ENCODE data around the gene PLD6.

PLD6 gene

GRCh38 chr17:17235212-17236174 is 29.4 kb upstream of the PLD6 start:
- H3K4me1 Mint-ChIP-seq (ENCODE audit: low read depth), result peaks cover 18% of the 10 kb centered on the region
- H3K27ac Mint-ChIP-seq, result peak overlapping the region; percentile 97
- peaks cover 9% of the 10 kb centered on the region for H3K36me3 Mint-ChIP-seq (ENCODE audit: low read depth)
- H3K4me3 Mint-ChIP-seq, result peak overlapping the region; percentile 97
- peaks cover 2% of the 10 kb centered on the region for H3K27me3 Mint-ChIP-seq (ENCODE audit: low read depth)
- no peaks in the 10 kb centered on the region for H3K9me3 Mint-ChIP-seq
- no peak for DNase-seq (ENCODE audit: low spot score)

- Mint-ChIP-seq H3K4me3 (no peak overlapping the region), H3K36me3 (ENCODE audit: low read depth) (peaks cover 21% of the 10 kb centered on the region), H3K27me3 (ENCODE audit: low read depth) (no peaks in the 10 kb centered on the region), H3K9me3 (no peaks in the 10 kb centered on the region), H3K4me1 (ENCODE audit: low read depth) (peaks cover 13% of the 10 kb centered on the region), H3K27ac (no peak overlapping the region)
- DNase-seq (ENCODE audit: low spot score), result no peak
Measured at GRCh38 chr17:17232303-17232621, 26.1 kb upstream of the PLD6 start.

DNA sequence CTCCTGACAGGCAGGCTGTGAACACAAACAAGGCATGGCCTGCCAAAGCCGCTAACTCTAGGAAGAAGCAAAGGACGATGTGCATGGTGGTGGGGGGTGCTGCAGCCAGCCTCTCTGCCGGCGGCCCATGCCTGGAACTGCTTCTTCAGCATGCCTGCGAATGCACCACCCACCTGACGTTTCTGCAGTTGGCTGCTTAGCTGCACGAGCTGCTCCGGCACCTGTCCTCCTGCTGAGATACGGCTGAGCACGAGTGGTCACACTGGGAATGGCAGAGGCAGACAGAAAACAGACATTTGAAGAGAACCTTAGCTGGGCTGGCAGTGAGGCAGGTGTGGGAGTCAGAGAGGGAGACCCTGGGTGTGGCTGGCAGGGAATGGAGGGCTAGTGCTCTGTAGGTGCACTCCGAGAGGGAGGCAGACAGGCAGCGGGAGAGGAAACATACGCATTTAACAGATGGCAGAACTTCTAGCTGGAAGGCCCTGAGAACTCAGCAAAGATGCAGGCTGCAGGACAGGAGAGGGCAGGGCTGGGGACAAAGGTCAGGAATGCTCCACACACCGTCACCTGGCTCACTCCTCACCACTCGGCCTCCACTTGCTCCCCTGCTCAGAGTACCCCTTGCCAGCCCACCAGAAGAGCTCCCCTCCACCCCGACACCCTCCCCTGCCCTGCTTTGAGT is 25.6 kb upstream of the PLD6 start:
- no peak for DNase-seq (ENCODE audit: low spot score)
- no peak overlapping the region for H3K4me3 Mint-ChIP-seq
- H3K27me3 Mint-ChIP-seq (ENCODE audit: low read depth), result no peaks in the 10 kb centered on the region
- no peak overlapping the region for H3K27ac Mint-ChIP-seq
- H3K36me3 Mint-ChIP-seq (ENCODE audit: low read depth), result peaks cover 24% of the 10 kb centered on the region
- H3K9me3 Mint-ChIP-seq, result no peaks in the 10 kb centered on the region
- peaks cover 13% of the 10 kb centered on the region for H3K4me1 Mint-ChIP-seq (ENCODE audit: low read depth)

DNA sequence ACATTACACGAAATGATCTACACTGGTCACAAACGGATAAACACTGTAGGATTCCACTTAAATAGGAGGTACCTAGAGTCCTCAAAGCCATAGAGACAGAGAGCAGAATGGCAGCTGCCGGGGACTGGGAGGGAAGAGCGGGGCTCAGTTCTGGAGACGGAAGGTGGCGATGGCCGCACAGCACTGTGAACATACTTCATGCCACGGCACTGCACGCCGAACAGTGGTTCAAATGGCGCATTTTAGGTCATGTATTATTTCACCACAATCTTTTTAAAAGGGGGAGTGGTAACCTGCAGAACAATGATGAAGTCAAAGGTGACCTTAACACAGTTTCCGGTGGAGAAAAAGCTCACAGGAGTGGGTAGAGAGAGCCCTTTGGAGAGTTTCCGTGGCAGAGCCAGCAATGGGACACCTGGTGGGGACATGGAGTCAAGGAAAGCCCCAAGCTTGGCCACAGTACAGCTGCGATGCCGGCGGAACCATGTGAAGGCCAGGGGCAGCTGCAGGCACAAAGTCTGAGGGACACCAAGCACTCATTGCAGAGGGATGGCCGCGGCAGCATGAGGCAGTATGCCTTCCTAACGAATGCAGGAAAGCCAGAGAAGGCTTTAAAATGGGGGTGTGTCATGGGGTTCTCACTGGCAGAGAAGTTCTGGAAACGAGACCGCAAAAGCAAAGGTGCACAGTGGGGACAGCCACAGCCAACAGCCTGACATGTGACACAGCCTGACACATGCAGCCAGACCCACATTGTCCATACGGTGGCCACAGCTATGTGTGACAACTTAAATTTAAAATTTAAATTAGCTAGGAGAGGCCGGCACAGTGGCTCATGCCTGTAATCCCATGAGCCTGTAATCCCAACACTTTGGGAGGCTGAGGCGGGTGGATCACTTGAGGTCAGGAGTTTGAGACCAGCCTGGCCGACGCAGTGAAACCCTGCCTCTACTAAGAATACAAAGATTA is 23.6 kb upstream of the PLD6 start:
- H3K27me3 Mint-ChIP-seq (ENCODE audit: low read depth), result no peaks in the 10 kb centered on the region
- no peak overlapping the region for H3K27ac Mint-ChIP-seq
- H3K9me3 Mint-ChIP-seq, result no peaks in the 10 kb centered on the region
- peaks cover 36% of the 10 kb centered on the region for H3K36me3 Mint-ChIP-seq (ENCODE audit: low read depth)
- H3K4me3 Mint-ChIP-seq, result no peak overlapping the region
- no peak for DNase-seq (ENCODE audit: low spot score)
- no peaks in the 10 kb centered on the region for H3K4me1 Mint-ChIP-seq (ENCODE audit: low read depth)

- Mint-ChIP-seq H3K4me3 (no peak overlapping the region), H3K27ac (no peak overlapping the region), H3K36me3 (ENCODE audit: low read depth) (peaks cover 42% of the 10 kb centered on the region)
Measured at GRCh38 chr17:17228521-17229279, 22.6 kb upstream of the PLD6 start.

DNA sequence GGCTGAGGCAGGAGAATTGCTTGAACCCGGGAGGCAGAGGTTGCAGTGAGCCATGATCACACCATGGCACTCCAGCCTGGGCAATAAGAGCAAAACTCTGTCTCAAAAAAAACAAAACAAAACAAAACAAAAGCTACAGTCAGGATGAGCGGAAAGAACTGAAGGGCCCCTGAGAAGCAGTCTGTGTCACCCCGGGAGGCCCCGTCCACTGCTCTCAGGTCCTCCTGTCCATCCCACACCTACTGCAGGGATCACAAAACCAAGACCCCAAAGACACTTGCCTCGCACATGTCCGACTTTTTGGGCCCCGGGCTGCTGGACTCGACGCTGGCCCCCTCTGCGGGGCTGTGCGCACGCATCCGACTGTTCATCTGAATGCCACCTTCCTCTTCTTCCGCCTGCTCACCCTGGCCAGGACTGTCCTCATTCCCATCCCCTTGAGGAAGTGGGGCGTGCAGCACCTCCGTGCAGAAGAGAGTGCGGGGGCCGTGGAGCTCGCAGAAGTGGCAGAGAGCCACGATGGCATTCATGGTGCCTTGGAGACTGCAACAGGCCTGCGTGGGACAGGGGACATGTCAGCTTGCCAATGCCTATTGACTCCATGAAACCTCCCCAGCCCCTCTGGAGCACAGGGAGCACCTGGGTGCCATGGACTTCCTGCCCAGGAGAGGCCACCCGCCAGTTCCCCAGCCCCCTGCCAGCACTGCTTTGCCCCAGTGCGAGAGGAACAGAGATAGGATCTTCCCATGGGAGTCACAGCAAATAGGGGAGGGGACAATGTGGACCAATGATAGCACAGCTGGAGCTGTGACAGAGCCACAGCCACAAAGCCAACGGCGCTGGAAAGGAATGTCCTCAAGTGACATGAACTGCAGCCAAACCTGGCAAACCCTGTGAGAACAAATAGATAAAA is 21.7 kb upstream of the PLD6 start:
- Mint-ChIP-seq H3K4me1 (ENCODE audit: low read depth) (no peaks in the 10 kb centered on the region), H3K4me3 (no peak overlapping the region), H3K36me3 (ENCODE audit: low read depth) (peaks cover 47% of the 10 kb centered on the region), H3K27ac (no peak overlapping the region), H3K9me3 (no peaks in the 10 kb centered on the region), H3K27me3 (ENCODE audit: low read depth) (no peaks in the 10 kb centered on the region)
- DNase-seq (ENCODE audit: low spot score), result no peak

More at GRCh38 chr17:17228521-17229279, 22.6 kb upstream of the PLD6 start:
- H3K9me3 Mint-ChIP-seq, result no peaks in the 10 kb centered on the region
- no peak for DNase-seq (ENCODE audit: low spot score)
- H3K27me3 Mint-ChIP-seq (ENCODE audit: low read depth), result no peaks in the 10 kb centered on the region
- no peaks in the 10 kb centered on the region for H3K4me1 Mint-ChIP-seq (ENCODE audit: low read depth)

- Mint-ChIP-seq H3K4me3 (no peak overlapping the region), H3K9me3 (no peaks in the 10 kb centered on the region), H3K36me3 (ENCODE audit: low read depth) (peaks cover 48% of the 10 kb centered on the region), H3K27me3 (ENCODE audit: low read depth) (no peaks in the 10 kb centered on the region), H3K27ac (no peak overlapping the region), H3K4me1 (ENCODE audit: low read depth) (no peaks in the 10 kb centered on the region)
- DNase-seq (ENCODE audit: low spot score), result no peak
Measured at GRCh38 chr17:17226451-17227265, 20.5 kb upstream of the PLD6 start.

DNA sequence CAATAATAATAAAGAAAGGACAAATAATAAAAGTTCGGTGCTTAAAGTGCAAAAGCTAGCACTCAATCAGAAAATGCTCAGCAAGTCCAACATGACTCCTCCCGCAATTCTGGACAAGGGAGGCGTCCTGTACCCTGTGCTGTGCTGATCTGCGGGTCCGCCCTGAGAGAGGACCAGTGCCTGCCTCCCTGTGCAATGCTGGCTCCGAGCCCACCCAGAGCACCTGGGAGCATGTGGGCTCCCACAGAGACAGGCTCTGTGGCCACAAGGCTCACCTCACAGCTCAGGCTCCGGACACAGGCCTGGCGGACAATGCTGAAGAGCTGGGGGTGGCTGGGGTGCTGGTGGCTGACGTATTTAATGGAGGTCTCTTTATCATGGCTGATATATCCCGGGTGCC is 19.8 kb upstream of the PLD6 start:
- no peaks in the 10 kb centered on the region for H3K9me3 Mint-ChIP-seq
- no peaks in the 10 kb centered on the region for H3K4me1 Mint-ChIP-seq (ENCODE audit: low read depth)
- no peak overlapping the region for H3K27ac Mint-ChIP-seq
- H3K27me3 Mint-ChIP-seq (ENCODE audit: low read depth), result no peaks in the 10 kb centered on the region
- H3K36me3 Mint-ChIP-seq (ENCODE audit: low read depth), result peaks cover 48% of the 10 kb centered on the region
- H3K4me3 Mint-ChIP-seq, result no peak overlapping the region
- DNase-seq (ENCODE audit: low spot score), result no peak

- H3K4me1 Mint-ChIP-seq (ENCODE audit: low read depth), result no peaks in the 10 kb centered on the region
- H3K27me3 Mint-ChIP-seq (ENCODE audit: low read depth), result no peaks in the 10 kb centered on the region
- H3K9me3 Mint-ChIP-seq, result no peaks in the 10 kb centered on the region
- DNase-seq (ENCODE audit: low spot score), result no peak
- peaks cover 56% of the 10 kb centered on the region for H3K36me3 Mint-ChIP-seq (ENCODE audit: low read depth)
- H3K27ac Mint-ChIP-seq, result no peak overlapping the region
- no peak overlapping the region for H3K4me3 Mint-ChIP-seq
Measured at GRCh38 chr17:17224137-17224536, 18.0 kb upstream of the PLD6 start.

GRCh38 chr17:17223736-17224135 is 17.6 kb upstream of the PLD6 start:
- no peaks in the 10 kb centered on the region for H3K4me1 Mint-ChIP-seq (ENCODE audit: low read depth)
- peaks cover 55% of the 10 kb centered on the region for H3K36me3 Mint-ChIP-seq (ENCODE audit: low read depth)
- no peaks in the 10 kb centered on the region for H3K9me3 Mint-ChIP-seq
- no peaks in the 10 kb centered on the region for H3K27me3 Mint-ChIP-seq (ENCODE audit: low read depth)
- H3K27ac Mint-ChIP-seq, result no peak overlapping the region
- no peak overlapping the region for H3K4me3 Mint-ChIP-seq
- DNase-seq (ENCODE audit: low spot score), result no peak

- no peaks in the 10 kb centered on the region for H3K9me3 Mint-ChIP-seq
- no peak for DNase-seq (ENCODE audit: low spot score)
- H3K27me3 Mint-ChIP-seq (ENCODE audit: low read depth), result no peaks in the 10 kb centered on the region
- H3K27ac Mint-ChIP-seq, result no peak overlapping the region
- H3K4me1 Mint-ChIP-seq (ENCODE audit: low read depth), result no peaks in the 10 kb centered on the region
- peaks cover 60% of the 10 kb centered on the region for H3K36me3 Mint-ChIP-seq (ENCODE audit: low read depth)
- H3K4me3 Mint-ChIP-seq, result no peak overlapping the region
Measured at GRCh38 chr17:17221329-17221728, 15.2 kb upstream of the PLD6 start.

- DNase-seq (ENCODE audit: low spot score), result no peak
- H3K36me3 Mint-ChIP-seq (ENCODE audit: low read depth), result peaks cover 56% of the 10 kb centered on the region
Measured at GRCh38 chr17:17220529-17220928, 14.4 kb upstream of the PLD6 start.

More at GRCh38 chr17:17220529-17220928, 14.4 kb upstream of the PLD6 start:
- H3K4me1 Mint-ChIP-seq (ENCODE audit: low read depth), result no peaks in the 10 kb centered on the region
- H3K27ac Mint-ChIP-seq, result no peak overlapping the region
- H3K4me3 Mint-ChIP-seq, result no peak overlapping the region
- no peaks in the 10 kb centered on the region for H3K27me3 Mint-ChIP-seq (ENCODE audit: low read depth)
- no peaks in the 10 kb centered on the region for H3K9me3 Mint-ChIP-seq

All from T-helper 2 cell treated with Interferon-gamma antibody and Interleukin-4, amounts not matched to agents 5 μg/mL and 100 μg/mL, for 36 hours (primary cell).